Stimulated activated CD4-positive, alpha-beta T cell treated with anti-CD3 and anti-CD28 coated beads, TNF-alpha, amount 100 ng/mL, for 1 hour (primary cell): ENCODE measurements around the gene TPM2.

Source experiments
- DNase-seq, 3 donors: peaks; one replicate each; pipeline ENCODE4 v3.0.0-alpha.2; 2020; ENCODE audit warnings: low read depth in 3 of 3, low spot score in 1 of 3

The TPM2 gene

DNA sequence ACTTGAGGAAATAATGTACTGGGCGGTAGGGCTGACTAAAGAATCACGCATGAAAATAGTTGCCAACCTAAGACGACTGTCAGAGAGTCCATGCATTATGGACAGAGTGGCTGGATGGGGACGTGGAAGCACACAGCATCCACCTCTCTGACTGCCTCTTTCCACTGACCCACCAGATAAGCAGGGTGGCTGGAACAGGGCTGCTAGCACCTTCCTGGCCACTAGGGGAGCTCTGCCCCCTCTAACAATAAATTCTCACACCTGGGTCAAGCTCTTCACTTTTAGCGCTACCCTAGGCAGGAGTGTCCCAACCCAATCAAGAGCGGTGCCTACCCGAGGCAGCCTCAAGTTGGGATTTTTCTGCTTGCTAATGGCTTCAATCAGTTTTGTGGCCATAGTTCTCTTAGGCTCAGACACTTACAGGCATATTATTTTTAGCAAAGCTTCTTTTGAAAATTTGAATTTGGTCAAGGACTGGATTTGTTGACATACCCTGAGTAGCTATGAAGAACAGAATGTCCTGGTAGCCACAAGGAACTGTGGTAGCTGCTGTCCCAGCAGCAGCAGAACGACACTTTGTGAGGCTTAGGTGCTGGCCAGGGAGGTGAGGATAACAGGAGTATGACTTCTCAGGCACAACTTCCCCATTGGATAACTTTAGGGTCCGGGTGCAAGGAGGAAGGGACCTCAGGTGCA is 6.9 kb upstream of the TPM2 start:
- DNase-seq, result peak in 2 of 3 donors; percentile 24 to 39

DNA sequence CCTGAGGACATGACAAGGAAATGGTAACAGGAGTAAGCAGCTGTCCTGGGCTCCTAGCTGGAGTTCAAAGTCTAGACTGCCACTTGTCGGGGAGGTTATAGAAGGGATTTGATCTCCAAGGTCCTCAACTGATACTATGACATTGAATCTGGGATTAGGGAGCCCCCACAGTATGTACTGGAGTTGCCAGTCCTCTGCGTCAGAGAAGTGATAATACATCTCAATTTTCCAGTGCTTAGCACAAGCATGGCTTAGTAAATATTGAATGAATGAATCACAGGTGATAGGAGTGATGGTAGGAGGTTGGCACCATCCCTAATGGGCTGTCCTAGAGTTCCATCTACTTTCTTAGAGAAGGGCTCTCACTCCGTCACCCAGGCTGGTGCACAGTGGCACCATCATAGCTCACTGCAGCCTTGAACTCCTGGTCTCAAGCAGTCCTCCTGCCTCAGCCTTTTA is 6.2 kb upstream of the TPM2 start:
- no peak for DNase-seq

DNA sequence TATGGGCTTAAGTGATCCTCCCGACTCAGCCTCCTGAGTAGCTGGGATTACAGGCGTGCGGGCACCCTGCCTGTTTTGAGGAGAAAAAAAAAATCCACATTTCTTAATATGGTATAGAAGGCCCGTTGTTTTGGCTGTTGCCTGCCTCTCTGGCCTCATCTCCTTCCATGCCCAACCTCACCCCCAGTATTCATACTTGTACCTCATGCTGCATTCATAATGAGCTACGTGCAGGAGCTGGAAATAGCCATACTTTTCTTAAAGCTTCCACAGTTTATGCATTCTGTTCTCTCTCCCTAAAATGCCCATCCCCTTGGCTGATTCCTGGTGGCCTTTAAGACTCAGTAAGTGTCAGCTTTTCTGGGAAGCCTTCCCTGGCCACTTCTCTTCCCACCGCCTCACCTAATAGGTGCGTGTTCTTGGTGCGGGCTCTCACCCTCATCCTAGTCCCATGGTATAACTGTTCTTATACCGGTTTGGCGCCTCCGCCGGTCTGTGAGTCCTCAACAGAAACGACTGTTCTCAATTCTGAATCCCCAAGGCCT is 2.1 kb upstream of the TPM2 start:
- DNase-seq, result no peak

DNA sequence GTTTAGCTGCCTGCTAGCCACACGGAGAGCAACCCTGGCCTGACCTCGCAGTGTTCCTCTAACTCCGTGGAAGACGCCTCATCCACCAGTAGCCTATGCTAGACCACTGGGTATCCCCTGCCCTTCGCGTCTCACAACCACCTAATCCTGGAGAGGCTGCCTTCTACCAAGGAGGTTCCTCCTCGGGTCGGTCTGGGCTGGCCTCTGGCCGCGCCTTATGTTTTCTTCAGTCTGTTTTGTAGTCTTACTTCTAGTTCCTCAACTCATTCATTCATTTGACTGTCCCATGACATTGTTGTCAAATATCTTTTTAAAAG is 1.6 kb upstream of the TPM2 start:
- DNase-seq, result no peak

DNA sequence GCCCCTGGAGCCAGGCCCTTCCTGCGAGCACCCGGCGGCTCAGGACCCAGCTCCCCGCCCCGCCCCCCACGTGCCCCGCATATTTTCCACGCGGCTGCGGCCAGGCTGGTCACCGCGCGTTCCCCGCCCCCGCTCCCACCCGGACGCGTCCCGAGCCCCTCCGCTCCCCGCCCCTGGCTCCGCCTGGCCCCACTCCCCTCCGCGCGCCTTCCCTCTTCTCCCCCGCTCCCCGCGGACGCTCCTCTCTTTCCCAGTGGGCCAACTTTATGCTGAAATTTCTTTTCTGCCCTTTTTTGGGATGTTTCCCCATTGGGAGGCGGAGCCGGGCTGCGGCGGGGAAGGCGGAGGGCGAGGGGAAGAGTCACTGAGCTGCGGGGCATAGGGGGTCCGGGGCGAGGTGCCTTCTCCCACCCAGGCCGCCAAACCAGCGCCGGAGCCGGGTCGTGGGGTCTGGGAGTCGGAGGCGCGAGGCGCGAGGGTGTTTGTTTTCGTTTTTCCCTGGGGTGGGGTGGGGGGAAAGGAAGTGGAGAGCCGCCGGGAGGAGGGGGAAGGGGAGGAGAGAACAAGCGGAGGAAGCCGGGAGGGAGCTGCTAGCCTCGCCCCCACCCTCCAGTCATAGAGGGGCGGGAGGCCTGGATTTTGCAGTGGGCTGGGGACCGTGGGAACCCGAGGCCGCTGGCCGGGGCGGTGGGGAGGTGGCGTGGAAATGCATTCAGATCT is 1.0 kb upstream of the TPM2 start:
- DNase-seq, result peak in 1 of 3 donors; percentile 17

DNA sequence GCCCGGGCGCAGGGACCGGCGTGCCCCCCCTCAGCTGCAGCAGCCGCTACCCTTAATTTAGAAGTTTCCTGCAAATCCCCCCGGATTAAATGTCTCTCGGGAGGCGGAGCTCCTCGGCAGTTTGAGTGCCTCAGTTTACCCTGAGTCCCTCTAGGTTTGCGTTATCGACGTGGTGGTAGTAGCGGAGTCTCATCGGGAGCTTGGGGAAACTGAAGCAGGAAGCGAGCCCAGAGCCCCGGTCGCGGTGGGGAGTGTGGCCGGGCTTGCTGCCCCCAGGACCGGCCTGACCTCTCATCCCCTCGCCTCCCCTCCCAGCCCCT is 529 bp upstream of the TPM2 start:
- no peak for DNase-seq

DNA sequence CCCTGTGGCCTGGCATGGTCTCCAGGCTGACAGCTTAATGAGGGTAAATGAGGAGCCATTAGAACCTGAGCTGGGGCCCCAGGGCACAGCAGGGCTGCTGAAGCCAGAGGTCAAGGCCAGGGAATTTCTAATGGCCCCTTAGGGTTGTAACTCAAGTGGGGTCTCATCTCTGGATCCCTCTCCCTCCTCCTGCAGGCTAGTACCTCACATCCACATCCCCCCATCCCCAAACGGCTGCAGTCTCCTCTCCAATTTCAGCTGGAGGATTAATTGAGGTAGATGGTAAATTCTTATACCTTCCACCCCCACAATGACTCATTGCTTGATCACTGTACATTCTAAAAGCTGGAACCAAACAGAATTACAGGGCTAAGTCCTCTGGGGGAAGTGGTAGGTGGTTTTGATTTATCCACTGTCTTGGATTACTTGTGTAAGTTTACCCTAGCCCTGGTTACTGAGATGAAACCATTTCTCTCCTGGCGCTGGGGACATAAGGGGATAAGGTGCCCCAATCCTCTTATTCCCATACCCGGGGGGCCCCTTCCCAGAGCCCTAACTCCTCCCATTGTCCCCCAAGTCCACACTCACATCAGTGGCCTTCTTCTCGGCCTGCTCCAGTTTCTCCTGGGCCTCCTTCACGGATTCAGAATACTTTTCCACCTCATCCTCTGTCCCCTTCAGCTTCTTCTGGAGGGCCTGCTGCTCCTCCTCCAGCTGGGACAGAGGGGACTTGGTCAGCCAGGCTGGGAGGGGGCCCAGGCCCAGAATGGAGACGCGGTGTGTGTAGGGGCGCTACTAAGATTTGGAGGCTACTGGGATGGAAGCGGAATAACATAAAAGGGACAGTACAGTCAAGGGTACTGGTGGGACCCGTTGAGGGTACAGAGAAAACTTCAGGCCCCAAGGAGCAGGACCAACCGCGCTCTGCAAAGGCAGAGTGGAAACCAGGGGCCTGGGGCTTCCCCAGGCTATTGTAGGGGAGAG is 875 bp downstream of the TPM2 start:
- DNase-seq, result no peak

DNA sequence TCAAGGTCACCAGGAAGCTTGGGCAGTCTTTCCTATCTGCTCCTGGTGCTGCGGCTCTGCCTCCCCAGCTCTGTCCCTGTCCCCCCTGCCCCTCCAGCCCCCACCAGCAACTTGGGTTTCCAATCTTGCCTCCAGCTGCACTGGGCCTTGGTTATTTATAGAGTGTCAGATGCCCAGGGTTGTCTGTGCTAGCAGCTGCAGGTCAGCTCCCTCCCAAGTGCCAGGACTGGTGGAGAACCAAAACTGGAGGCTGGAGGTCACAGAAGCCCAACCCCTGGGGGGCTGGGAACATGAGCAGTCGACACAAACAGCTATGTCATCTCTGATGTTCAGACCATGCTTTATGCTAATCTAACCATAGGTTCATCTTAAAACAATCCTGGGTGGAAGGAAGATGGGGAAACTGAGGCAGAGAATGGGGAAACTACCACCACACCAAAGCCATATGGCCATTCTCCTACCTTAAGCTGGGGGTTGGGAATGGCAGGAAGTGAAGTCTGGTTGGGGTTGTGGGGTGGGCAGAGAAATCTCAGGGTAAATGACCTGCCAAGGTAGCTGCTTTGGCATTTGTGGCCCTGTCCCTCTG is 1.7 kb downstream of the TPM2 start:
- no peak for DNase-seq

DNA sequence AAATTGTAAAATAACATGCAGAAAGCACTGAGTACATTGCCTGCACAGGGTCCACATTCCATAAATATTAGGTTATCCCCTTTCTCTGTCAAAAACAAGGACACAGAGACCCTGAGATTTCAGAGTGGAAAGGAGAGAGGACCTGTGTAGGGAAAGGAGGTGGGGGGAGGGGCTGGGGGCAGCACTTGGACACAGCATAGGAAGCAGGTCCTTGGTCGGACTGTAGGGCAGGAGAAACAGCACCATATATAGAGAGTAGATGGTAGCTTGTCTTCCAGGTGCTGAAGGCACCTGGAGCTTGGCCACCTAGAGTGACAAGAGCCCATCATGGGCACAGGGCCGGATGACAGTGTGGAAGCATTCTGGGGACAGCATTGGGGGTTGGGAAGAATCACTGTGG is 2.4 kb downstream of the TPM2 start:
- DNase-seq, result no peak

DNA sequence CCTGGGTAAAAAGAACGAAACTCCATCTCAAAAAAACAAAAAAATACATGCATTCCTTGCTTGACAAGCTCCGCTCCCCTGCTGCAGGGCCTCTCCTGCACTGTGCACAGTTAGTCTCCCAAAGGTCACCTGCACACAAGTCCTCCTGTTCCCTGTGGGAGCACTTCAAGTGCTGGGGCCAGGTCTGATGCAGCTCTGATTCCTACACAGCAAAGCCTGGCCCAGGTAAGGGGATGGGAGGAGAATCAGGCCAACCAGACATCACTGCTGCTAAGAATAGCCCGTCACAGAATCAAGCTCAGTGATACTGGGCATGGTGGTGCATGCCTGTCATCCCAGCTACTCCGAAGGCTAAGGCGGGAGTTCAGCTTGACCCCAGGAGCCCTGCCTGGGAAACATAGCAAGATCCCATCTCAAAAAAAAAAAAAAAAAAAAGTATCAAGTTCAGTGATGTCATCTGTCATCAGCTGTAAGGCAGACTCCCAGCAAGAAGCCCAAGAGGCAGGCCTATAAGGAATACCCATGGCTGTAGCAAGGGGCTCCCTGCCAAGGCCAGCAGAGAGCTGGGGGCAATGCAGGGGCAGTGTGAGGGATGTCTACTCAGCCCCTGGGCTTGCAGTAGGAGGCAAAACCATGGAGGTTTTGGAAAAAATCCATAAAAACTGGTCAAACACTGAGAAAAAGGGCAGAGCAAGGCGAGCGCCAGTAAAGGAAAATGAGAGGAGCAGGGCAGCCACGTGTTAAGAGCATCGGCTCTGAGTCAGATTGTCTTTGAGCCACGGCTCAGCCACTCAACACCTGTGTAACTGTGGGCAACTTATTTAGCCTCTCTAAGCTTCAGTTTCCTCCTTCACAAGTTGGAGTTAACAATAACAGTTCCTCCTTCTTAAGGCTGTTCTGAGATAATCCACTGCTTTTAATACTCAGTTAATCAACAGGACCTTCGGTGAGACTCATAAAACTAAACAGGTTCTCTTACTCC is 3.2 kb downstream of the TPM2 start:
- no peak for DNase-seq

DNA sequence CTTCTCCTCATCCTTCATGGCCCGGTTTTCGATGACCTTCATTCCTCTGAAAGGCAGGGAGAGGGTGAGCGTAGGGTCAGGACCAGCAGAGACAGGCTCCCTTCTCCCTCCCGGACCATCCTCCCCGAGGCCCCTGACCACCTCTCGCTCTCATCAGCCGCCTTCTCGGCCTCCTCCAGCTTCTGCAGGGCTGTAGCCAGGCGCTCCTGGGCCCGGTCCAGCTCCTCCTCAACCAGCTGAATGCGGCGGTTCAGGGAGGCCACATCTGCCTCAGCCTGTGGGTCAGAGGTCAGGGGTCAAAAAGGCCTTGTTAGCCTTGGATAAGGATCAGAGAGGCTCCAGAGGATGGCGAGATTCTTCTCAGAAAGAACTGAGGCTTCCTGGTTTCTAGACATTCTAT is 4.2 kb downstream of the TPM2 start:
- DNase-seq, result no peak

DNA sequence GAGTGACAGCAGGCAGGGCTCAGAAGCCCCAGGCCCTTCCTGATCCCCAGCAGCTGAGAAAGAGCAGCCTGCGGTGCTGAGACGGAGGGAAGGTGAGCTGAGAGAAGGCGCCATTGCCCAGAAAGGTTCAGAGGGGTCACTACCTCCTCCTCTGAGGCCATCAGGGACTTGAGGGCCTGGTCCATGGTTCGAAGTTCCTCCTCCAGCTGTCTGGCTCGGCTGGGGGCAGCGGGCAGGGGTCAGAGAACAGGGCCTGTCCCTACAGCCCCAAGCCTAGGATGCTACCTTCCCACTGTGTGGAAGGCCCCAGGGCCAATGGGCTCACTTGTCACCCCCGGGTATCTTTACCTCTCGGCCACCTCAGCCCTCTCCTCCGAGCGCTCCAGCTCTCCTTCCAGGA is 4.8 kb downstream of the TPM2 start:
- no peak for DNase-seq

DNA sequence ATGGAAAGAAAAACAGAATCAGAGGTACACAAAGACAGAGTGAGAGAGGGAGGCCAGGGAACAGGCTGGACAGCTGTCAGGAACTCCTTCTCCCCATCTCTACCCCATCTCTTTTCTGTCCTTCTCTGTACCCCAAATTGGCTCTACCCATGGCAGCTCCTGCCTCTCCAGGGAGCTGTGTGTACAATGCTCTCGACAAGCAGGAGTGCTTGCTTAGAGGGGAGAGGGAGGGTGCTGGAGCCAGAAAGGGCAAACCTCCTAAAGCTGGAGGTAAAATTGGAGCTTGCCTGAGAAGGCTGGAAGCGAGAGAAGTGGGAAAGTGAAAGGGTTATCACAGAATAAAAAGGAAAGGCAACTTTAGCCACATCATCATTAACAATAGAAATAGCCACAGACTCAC is 6.4 kb downstream of the TPM2 start:
- DNase-seq, result no peak

DNA sequence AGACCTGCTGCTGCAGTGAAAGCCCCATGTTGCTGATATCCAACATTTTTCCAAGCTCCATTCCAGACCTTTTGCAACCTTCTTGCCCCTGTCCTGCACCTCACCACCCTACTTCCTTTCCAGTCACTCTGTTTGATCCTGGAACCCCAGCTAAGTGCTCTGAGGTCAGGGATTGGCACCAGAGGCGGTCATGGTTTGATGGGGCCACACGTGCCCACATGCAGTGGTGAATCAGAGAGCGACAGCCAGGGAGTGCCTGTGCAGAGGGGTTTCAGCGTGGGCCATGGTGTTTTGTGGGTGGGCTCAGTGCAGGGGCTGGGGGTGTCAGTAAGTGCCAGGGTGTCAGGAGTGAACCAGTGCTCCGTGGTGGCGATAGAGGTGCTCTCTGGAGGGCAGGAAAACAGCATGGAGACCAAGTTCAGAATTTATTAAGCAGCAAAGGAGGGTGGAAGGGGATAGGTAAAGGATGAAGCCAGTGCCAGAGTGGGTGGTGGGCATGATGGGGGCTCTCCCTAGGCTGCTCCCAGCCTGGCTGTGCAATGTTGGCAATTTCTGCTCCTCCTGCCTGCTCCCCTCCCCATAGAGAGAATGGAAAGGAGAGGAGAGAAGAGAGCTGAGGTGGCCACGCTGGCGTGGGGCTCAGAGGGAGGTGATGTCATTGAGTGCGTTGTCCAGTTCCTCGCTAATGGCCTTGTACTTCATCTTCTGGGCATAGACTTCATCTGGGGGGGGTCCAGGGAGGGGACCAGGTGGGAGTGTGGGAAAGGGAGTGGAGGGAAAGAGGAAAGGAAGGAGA is 7.0 kb downstream of the TPM2 start:
- DNase-seq, result no peak

DNA sequence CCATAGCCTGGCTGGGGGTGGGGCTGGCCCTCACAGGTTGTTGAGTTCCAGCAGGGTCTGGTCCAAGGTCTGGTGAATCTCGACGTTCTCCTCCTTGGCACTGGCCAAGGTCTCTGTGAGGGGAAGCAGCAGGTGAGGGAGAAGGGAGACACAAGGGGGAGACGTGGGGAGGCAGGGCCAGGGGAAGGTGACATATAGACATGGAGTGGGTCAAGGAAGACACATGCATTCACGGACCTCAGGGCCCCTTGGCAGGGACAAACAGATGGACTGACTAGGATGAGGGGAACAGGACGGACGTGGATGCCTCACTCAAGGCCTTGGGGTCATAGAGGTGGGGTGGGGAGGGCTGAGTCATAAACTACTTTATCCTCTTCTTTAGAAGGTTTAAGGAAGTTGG is 7.7 kb downstream of the TPM2 start:
- DNase-seq, result no peak

DNA sequence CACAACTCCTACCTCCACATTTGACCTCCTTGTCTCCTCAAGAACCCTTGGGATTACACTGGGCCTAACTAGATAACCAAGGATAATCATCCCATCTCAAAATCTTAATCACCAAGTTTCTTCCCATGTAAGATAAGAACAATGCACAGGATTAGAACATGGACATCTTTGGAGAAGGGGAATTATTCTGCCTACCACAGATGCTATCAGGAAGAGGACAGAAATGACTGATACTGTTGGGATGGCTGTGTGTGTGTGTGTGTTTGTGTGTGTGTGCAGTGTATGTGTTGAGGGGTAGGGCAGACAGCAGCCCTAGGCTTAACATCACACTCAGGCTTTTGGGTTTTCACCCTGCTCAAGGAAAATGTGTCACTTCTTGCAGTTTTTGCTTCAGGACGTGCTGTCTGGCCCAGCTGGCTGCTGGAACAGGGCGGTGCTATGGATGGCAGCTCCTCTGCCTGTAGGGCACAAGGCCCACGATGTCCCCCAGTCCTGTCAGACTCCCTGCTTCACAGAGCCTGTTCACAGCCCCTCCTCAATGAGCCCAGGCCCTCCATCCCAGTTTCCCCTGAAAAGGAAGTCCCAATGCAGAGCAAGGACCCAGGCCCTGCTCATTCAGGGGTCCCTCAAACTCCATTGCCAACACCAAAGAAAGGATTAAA is 8.3 kb downstream of the TPM2 start:
- DNase-seq, result no peak

DNA sequence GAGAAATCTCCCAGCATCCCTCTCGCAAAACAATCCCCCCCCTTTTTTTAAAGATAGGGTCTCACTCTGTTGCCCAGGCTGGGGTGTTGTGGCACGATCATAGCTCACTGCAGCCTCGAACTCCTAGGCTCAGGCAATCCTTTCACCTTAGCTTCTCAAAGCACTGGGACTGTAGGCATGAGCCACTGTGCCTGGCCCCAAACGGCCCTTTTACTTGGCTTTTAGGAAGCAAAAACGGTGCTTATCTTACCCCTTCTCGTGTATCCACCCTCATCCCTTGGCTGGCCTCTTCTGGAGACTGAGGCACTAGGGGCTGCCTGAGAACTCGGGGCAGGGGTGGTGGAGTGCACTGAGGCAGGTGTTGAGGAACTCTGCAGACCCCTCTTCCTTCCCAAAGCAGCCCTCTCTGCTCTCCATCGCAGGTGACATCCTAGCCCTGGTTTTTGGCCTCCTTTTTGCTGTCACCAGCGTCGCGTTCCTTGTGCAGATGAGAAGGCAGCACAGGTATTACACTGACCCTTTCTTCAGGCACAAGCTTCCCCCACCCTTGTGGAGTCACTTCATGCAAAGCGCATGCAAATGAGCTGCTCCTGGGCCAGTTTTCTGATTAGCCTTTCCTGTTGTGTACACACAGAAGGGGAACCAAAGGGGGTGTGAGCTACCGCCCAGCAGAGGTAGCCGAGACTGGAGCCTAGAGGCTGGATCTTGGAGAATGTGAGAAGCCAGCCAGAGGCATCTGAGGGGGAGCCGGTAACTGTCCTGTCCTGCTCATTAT is 9.2 kb downstream of the TPM2 start:
- DNase-seq, result no peak

DNA sequence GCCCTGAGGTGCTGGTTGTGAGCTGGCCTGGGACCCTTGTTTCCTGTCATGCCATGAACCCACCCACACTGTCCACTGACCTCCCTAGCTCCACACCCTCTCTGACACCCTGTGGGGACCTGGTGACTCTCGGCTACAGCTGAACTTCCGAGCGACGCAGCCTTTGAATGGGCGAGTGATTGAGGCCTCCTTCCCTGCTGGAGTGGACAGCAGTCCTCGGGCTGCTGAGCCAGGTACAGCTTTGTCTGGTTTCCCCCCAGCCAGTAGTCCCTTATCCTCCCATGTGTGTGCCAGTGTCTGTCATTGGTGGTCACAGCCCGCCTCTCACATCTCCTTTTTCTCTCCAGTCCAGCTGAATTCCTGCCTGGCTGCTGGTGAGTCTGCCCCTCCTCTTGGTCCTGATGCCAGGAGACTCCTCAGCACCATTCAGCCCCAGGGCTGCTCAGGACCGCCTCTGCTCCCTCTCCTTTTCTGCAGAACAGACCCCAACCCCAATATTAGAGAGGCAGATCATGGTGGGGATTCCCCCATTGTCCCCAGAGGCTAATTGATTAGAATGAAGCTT is 9.9 kb downstream of the TPM2 start:
- DNase-seq, result no peak
